ENCODE results near the gene MAP4K4. TPM values are rescaled to one million over a fixed set of nuclear protein-coding genes. Genes with fewer than 3 reads are reported as not detected.

Gene MAP4K4
- total RNA-seq, 1 donor from 2014 or later: 30.2 TPM

Other genes with a start within 250 kb of the MAP4K4 start
- gene RFX8, start 222.6 kb upstream of the MAP4K4 start, total RNA-seq: not detected